Central memory CD8-positive, alpha-beta T cell (primary cell): ENCODE data around the gene THRAP3.
"Not testable (repeated sequence)": the region's sequence is repeated elsewhere in the genome, so short reads cannot be mapped to it uniquely, and the experiment has no call there.

Experiments
- ATAC-seq: fragments of 150-1000 bp; cut with Tn5 transposase; replicated peaks from 2 replicates; pipeline ENCODE4 v1.10.0; 2022; ENCODE audit warnings: mild to moderate bottlenecking, moderate FRiP score, moderate number of reproducible peaks; ENCODE audit not compliant: poor library complexity, severe bottlenecking; ENCODE audit errors: extremely low read depth
- DNase-seq, 2 donors: peaks; one replicate each; pipeline ENCODE4 v3.0.0; 2021; ENCODE audit warnings: low spot score in 2 of 2
- H3K27ac Mint-ChIP-seq: one replicate; pipeline ENCODE4 v1.8.0; 2022; ENCODE audit warnings: low read depth, mild to moderate bottlenecking, moderate library complexity, mixed read lengths
- H3K27me3 Mint-ChIP-seq: one replicate; pipeline ENCODE4 v1.8.0; 2022; ENCODE audit warnings: mixed read lengths
- H3K36me3 Mint-ChIP-seq: one replicate; pipeline ENCODE4 v1.8.0; 2022; ENCODE audit warnings: mild to moderate bottlenecking, moderate library complexity, mixed read lengths; ENCODE audit not compliant: insufficient read depth
- H3K4me1 Mint-ChIP-seq: one replicate; pipeline ENCODE4 v1.8.0; 2022; ENCODE audit warnings: mixed read lengths
- H3K4me3 Mint-ChIP-seq: one replicate; pipeline ENCODE4 v1.8.0; 2022; ENCODE audit warnings: mild to moderate bottlenecking, moderate library complexity, mixed read lengths
- H3K9me3 Mint-ChIP-seq: one replicate; pipeline ENCODE4 v1.8.0; 2022; ENCODE audit warnings: mixed read lengths

The THRAP3 gene

DNA sequence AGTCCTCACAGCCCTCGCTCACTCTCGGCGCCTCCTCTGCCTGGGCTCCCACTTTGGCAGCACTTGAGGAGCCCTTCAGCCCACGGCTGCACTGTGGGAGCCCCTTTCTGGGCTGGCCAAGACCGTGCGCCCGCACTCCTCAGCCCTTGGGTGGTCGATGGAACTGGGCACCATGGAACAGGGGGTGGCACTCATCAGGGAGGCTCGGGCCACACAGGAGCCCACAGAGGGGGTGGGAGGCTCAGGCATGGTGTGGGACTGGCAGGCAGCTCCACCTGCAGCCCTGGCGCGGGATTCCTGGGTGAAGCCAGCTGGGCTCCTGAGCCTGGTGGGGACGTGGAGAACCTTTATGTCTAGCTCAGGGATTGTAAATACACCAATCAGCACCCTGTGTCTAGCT is 27.4 kb upstream of the THRAP3 start:
- not testable (repeated sequence) for DNase-seq, H3K36me3 Mint-ChIP-seq, ATAC-seq, H3K4me1 Mint-ChIP-seq, H3K9me3 Mint-ChIP-seq, H3K4me3 Mint-ChIP-seq, H3K27ac Mint-ChIP-seq
- H3K27me3 Mint-ChIP-seq = peaks cover 12% of the 10 kb centered on the region

DNA sequence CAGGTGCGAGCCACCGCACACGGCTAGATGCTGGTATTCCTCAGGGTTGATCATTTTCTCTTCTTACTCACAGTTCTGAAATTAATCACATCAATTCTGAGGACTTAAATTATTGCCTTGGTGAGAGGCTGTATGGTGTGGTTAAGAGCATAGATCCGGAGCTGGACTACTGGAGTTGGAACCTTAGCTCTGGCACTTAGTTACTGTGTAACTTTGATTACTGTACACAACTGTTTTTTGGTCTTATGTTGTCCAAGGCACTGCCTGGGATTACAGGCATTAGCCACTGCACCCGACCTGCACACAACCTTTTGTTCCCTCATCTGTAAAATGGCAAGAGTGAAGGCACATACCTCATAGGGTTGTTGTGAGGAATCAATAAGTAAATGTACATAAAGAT is 25.6 kb upstream of the THRAP3 start:
- Mint-ChIP-seq H3K27me3 (peaks cover 12% of the 10 kb centered on the region), H3K36me3 (no peaks in the 10 kb centered on the region), H3K4me1 (no peaks in the 10 kb centered on the region), H3K4me3 (no peak overlapping the region), H3K9me3 (no peaks in the 10 kb centered on the region), H3K27ac (no peak overlapping the region)
- no peak for DNase-seq
- ATAC-seq = no peak

DNA sequence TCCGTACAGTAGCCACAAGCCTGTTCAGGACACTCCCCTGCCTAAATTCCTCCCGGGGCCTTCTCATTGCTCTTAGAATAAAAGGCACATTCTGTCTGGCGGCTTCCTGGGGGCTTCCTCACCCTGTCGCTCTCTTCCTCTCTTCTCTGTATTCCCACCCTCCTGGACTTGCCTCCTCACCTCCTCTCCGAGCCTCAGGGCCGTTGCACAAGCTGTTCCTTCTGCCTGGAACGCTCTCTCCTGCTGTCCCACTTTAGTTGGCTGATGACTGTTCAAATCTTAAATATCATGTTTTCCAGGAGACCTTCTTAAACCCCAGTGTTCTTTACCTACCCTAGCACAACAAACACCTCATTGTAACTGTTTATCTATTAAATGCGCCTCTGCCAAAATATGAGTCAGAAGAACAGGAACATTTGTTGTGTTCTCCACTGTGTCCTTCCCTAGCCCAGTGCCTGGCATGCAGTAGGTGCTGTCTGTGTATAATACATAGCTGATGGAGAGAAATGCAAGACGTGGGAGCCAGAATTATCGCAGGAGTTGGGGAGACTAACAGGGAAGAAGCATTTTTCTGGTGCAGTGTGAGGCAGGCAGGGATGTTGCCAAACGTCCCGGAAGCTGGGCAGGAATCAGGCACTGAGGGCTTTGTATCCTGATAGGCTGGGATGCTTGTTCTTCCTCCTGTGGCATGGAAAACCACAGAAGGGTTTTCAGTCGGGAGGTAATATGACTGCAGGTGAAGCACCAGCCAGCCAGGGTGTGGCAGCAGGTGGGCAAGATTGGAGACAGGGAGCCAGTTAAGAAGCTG is 24.1 kb upstream of the THRAP3 start:
- Mint-ChIP-seq H3K9me3 (no peaks in the 10 kb centered on the region), H3K27ac (no peak overlapping the region), H3K36me3 (no peaks in the 10 kb centered on the region), H3K4me1 (no peaks in the 10 kb centered on the region), H3K4me3 (no peak overlapping the region), H3K27me3 (peaks cover 12% of the 10 kb centered on the region)
- no peak for DNase-seq
- no peak for ATAC-seq

DNA sequence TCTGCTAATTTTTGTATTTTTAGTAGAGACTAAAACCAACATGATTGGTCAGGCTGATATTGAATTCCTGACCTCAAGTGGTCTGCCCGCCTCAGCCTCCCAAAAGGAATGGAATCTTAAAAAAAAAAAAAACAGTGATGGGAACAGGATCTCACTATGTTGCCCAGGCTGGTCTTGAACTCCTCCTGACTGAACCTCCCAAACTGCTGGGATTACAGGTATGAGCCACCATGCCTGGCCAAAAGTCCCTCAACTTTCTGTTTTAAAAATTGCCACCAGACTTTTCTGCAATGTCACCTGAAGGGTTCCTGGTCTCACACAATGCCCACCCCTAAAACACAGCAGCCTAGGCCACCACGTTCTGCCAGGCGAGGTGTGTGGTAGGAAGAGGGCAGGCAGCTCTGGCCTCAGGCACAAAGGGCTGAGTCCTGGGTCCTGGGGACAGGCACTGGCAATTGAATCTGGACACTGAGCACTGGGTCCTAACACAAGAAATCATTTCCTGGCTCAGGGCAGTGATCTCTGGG is 21.2 kb upstream of the THRAP3 start:
- H3K36me3 Mint-ChIP-seq = no peaks in the 10 kb centered on the region
- H3K4me1 Mint-ChIP-seq = no peaks in the 10 kb centered on the region
- no peaks in the 10 kb centered on the region for H3K9me3 Mint-ChIP-seq
- no peak for DNase-seq
- no peak for ATAC-seq
- H3K4me3 Mint-ChIP-seq = no peak overlapping the region
- peaks cover 12% of the 10 kb centered on the region for H3K27me3 Mint-ChIP-seq
- H3K27ac Mint-ChIP-seq = no peak overlapping the region

DNA sequence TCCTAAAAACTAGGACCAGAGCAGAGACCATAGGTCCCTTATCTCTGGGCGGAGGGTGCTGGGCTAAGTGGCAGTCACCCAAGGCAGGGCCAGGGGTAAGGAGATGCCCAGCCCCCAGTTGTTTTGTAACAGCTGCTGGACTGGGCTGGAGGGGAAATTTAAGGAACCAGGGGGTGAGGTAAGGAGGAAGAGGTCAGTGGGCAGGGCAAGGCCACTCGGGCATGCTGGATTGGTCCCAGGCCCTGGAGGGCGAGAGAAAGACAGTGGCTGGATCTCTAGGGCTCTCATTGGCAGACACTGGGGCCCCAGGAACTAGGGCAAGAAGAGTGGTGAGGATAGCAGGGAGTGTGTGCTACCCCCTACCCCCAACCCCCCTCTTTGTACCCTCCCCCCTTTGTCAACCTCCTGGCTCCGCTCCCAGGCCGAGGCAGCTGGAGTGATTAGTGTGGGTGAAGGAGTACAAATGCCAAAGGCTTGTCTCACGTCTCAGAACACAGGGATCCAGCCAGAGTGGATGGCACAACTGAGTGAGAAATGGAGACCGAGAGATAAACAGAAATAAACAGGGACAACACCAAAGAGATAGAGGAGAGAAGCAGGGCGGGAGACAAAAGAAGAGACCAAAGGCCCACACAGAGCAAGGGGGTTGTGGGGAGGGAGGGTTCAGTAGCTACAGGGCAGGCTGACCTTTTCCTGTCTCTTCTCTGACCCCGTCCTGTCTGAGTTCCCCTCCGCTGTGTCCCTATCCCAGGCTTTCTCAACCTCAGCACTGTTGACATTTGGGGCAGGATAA is 20.5 kb upstream of the THRAP3 start:
- DNase-seq (no peak), ATAC-seq (no peak)
- H3K36me3 Mint-ChIP-seq = no peaks in the 10 kb centered on the region
- H3K27me3 Mint-ChIP-seq = peaks cover 12% of the 10 kb centered on the region
- no peaks in the 10 kb centered on the region for H3K9me3 Mint-ChIP-seq
- H3K27ac Mint-ChIP-seq = no peak overlapping the region
- no peaks in the 10 kb centered on the region for H3K4me1 Mint-ChIP-seq
- no peak overlapping the region for H3K4me3 Mint-ChIP-seq

DNA sequence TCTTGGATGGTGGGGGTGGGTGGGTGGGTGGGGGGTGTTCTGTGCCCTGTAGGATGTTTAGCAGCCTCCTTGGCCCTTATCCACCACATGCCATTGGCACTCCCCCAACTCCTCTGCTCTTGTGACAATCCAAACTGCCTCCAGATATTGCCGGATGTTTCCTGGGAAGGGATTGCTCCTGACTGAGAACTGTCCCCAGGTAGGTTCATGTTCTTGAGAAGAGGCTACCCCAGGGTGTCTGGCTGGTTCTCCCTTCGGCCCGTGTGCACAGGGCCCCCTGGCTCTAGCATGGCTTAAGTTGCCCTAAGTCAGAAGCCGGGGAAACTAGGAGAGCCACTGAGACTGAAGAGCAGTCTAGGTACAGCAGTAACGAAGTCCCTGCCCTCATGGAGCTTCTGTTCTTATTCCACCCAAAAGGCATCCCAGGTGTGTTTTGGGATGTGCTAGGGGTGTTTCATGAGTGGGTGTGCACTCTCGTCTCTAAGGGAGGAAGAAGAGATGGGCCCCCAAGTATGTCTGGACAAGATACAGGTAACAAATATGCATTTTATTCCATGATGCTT is 19.8 kb upstream of the THRAP3 start:
- Mint-ChIP-seq H3K4me3 (no peak overlapping the region), H3K27ac (no peak overlapping the region), H3K4me1 (no peaks in the 10 kb centered on the region), H3K27me3 (peaks cover 12% of the 10 kb centered on the region), H3K36me3 (no peaks in the 10 kb centered on the region), H3K9me3 (no peaks in the 10 kb centered on the region)
- DNase-seq = no peak
- ATAC-seq = no peak

DNA sequence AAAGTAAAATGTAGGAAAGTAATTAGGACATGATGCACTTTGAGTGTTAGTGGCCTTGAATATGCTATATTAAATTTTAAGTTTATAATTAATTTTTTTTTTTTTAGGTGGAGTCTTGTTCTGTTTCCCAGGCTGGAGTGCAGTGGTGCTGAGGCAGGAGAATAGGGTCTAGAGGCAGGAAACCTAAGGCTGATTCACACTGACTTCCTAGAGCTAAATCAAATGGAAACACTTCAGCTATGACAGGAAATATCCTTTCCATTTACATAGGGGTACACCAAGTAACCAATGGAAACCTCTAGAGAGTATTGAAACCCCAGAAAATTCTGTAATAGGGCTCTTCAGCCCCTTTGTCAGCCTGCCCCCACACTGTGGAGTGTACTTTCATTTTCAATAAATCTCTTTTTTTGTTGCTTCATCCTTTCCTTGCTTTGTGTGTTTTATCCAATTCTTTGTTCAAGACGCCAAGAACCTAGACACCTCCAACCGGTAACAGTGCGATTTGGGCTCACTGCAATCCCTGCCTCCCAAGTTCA is 17.9 kb upstream of the THRAP3 start:
- H3K4me1 Mint-ChIP-seq = no peaks in the 10 kb centered on the region
- DNase-seq (no peak), ATAC-seq (no peak)
- no peak overlapping the region for H3K4me3 Mint-ChIP-seq
- no peaks in the 10 kb centered on the region for H3K36me3 Mint-ChIP-seq
- no peaks in the 10 kb centered on the region for H3K27me3 Mint-ChIP-seq
- H3K9me3 Mint-ChIP-seq = no peaks in the 10 kb centered on the region
- no peak overlapping the region for H3K27ac Mint-ChIP-seq

DNA sequence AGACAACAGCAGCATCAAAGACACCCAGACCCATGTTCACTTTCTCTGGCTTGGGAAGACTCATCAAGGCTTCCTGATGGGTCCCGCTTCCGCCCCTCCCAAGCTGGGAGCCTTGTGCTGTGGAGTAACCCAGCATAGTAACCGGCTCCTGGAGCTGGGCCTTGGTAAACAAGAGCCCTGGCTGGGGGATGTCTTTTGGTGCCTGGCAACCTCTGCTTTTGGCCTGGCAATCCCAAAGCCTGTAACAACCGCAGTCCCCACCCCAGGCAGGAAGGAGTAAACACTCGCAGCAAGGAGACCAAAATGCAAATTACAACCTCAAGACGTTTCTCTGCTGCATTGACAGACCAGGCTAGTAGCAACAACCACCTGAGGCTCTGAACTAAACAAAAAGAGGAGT is 16.9 kb upstream of the THRAP3 start:
- Mint-ChIP-seq H3K9me3 (no peaks in the 10 kb centered on the region), H3K4me1 (no peaks in the 10 kb centered on the region), H3K4me3 (no peak overlapping the region), H3K27ac (no peak overlapping the region), H3K27me3 (no peaks in the 10 kb centered on the region), H3K36me3 (no peaks in the 10 kb centered on the region)
- ATAC-seq = no peak
- no peak for DNase-seq

DNA sequence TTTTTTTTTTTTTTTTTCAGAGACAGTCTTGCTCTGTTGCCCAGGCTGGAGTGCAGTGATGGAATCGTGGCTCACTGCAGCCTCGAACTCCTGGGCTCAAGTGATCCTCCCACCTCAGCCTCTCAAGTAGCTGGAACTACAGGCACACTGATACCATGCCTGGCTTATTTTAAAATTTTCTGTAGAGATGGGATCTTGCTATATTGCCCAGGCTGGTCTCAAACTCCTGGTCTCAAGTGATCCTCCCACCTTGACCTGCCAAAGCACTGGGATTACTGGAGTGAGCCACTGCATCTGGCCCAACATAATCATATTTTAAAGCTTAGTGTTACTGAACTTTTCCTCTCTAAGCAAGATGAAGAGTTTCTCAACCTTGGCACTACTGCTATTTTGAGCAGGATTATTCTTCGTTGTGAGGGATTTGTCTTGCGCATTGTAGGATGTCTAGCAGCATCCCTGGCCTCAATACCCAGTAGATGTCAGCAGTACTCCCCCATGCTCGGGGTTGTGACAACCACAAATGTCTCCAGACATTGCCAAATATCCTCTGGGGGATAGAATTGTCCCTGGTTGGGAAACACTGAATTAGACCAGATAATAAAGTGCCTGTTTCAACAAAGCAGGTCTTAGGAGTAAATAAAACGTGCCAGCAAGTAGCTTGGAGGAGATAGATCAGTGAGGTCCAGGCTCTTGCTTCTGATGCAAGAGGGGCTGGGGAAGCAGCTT is 15.1 kb upstream of the THRAP3 start:
- H3K27me3 Mint-ChIP-seq = no peaks in the 10 kb centered on the region
- H3K9me3 Mint-ChIP-seq = no peaks in the 10 kb centered on the region
- no peaks in the 10 kb centered on the region for H3K4me1 Mint-ChIP-seq
- DNase-seq (no peak), ATAC-seq (no peak)
- no peaks in the 10 kb centered on the region for H3K36me3 Mint-ChIP-seq
- no peak overlapping the region for H3K4me3 Mint-ChIP-seq
- no peak overlapping the region for H3K27ac Mint-ChIP-seq

DNA sequence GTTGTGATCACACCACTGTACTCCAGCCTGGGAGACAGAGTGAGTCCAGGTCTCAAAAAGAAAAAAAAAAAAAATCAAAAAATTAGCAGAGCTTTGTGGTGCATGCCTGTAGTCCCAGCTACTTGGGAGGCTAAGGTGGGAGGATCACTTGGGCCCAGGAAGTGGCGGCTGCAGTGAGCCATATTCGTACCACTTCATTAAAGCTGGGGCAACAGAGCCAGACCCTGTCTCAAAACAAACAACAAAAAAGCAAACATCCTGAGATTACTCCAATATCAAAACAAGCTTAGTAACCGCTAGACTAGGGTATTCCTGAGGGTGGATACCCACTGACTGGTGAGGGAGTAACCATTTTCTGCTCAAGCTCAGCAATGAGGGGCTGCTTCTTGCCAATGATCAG is 12.9 kb upstream of the THRAP3 start:
- H3K27me3 Mint-ChIP-seq = no peaks in the 10 kb centered on the region
- H3K27ac Mint-ChIP-seq = no peak overlapping the region
- DNase-seq (no peak), ATAC-seq (no peak)
- H3K36me3 Mint-ChIP-seq = no peaks in the 10 kb centered on the region
- no peaks in the 10 kb centered on the region for H3K9me3 Mint-ChIP-seq
- H3K4me1 Mint-ChIP-seq = no peaks in the 10 kb centered on the region
- no peak overlapping the region for H3K4me3 Mint-ChIP-seq

DNA sequence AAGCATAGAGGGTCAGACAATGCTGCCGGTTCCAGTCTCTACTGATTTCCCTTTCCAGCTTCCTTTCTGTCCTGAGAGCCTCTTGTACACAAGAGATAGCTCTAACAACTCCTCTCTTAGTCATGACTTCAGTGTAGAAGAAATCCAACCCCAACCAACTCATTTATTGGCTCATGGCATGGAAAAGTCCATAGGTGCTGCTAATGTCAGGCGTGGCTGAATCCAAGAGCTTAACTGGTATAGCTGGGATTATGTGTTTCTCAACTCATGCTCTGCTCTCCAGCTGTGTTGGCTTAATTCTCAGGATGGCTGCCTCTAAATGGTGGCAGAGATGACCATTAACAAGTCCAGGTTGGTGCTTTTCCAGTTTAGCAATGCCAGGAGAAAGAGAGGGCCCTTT is 12.4 kb upstream of the THRAP3 start:
- Mint-ChIP-seq H3K27ac (no peak overlapping the region), H3K27me3 (no peaks in the 10 kb centered on the region), H3K9me3 (no peaks in the 10 kb centered on the region), H3K36me3 (no peaks in the 10 kb centered on the region), H3K4me3 (no peak overlapping the region), H3K4me1 (no peaks in the 10 kb centered on the region)
- ATAC-seq = no peak
- no peak for DNase-seq

DNA sequence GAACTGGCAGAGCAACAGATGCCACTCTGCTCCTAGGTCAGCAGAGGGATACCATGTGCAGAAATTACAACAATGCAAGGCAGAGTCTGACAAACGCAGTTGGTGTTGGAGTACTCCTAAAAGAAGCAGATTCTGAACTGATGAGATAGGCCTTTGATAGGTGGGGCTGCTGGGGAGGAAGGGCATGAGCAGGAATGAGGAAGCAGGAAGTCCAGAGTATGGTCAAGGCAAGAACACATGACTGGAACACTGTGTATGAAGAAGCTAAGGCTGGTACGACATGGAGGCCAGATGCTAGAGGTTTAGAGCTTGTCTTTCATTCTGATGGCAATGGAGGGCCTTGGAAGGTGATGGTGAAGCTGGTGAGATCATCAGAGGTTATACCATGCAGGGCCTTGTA is 11.5 kb upstream of the THRAP3 start:
- no peak for ATAC-seq
- DNase-seq = no peak
- Mint-ChIP-seq H3K27ac (no peak overlapping the region), H3K9me3 (no peaks in the 10 kb centered on the region), H3K4me3 (no peak overlapping the region), H3K4me1 (no peaks in the 10 kb centered on the region), H3K36me3 (no peaks in the 10 kb centered on the region), H3K27me3 (no peaks in the 10 kb centered on the region)
